Testis (tissue), 3 donors: ENCODE results near the gene GBF1. TPM values are rescaled to one million over a fixed set of nuclear protein-coding genes. Genes with fewer than 3 reads are reported as not detected.

Experiments
- DNase-seq: peaks from one replicate; pipeline ENCODE4 v3.0.0-alpha.2; 2019
- H3K27ac ChIP-seq, 2 donors: fragments of 200-600 bp; sonication (generic); one replicate each; pipeline ENCODE4 v1.5.1; 2019
- H3K27me3 ChIP-seq: fragments of 200-600 bp; sonication (generic); one replicate; pipeline ENCODE4 v1.5.1; 2019
- H3K36me3 ChIP-seq: fragments of 200-600 bp; sonication (generic); one replicate; pipeline ENCODE4 v1.5.1; 2017; ENCODE audit warnings: low read depth; ENCODE audit errors: missing control alignments
- H3K4me1 ChIP-seq: fragments of 200-600 bp; sonication (generic); one replicate; pipeline ENCODE4 v1.5.1; 2019
- H3K4me3 ChIP-seq, 2 donors: fragments of 200-600 bp; sonication (generic); one replicate each; pipeline ENCODE4 v1.5.1; 2017 to 2019
- H3K9me3 ChIP-seq: fragments of 200-600 bp; sonication (generic); one replicate; pipeline ENCODE4 v1.5.1; 2017
- POLR2A ChIP-seq: fragments of 450-650 bp; IDR thresholded peaks from one replicate; pipeline ENCODE4 v1.6.1; 2017; ENCODE audit warnings: antibody characterized with exemption, mild to moderate bottlenecking, moderate library complexity
- WGBS, 2 donors: methylation state at CpG; one replicate each; pipeline ENCODE4 v1.1.5; 2018; 5-methylcytosine and 5-hydroxymethylcytosine counted together
- intact Hi-C: fragments of 100-400 bp; cut with DNase I; formaldehyde crosslinking; loops from one replicate; pipeline ENCODE4 v1.15.1; 2023; ENCODE audit warnings: low total_unique reads
- polyA plus RNA-seq: library from polyadenylated mRNA; stranded (reverse); fragments of 350-450 nt; fragmentation: Illumina TruSeq; extraction: RNeasy Lipid Tissue Mini Kit (QIAGEN cat#74804); gene quantifications from one replicate; pipeline ENCODE4 v1.2.3, GENCODE V29; 2014; ENCODE audit warnings: low read depth, low replicate concordance; ENCODE audit not compliant: insufficient read depth
- total RNA-seq, 2 donors: library from RNA; depleted of rRNA; stranded (reverse); fragments of >200 nt; gene quantifications; one replicate each; pipeline ENCODE4 v1.2.3, GENCODE V29; 2016
- TF ChIP-seq, protein P1 (sequence below), 3 experiments: fragments of 450-650 bp in 2 of 3; fragments of 200-600 bp in 1 of 3; sonication (generic) in 1 of 3; IDR thresholded peaks; one replicate each; pipeline ENCODE4 v1.5.1; 2016 to 2019; ENCODE audit warnings: antibody characterized with exemption in 3 of 3, mild to moderate bottlenecking in 2 of 3, moderate library complexity in 1 of 3

Gene GBF1
- total and polyA plus RNA-seq, 3 donors from 2014 or later: 58.2 to 76.4 (median 72.1) TPM

GRCh38 chr10:102376901-102377300 is 131.6 kb downstream of the GBF1 start:
- 91 to 92% methylated on average over 12 of the region's 12 CpGs for WGBS, 2 donors
- no peak overlapping the region for H3K27ac ChIP-seq
- DNase-seq: no peak
- no peaks in the 10 kb centered on the region for H3K27me3 ChIP-seq
- no peaks in the 10 kb centered on the region for H3K36me3 ChIP-seq
- no peaks in the 10 kb centered on the region for H3K9me3 ChIP-seq
- H3K4me1 ChIP-seq: no peaks in the 10 kb centered on the region
- TF ChIP-seq, protein P1, sequence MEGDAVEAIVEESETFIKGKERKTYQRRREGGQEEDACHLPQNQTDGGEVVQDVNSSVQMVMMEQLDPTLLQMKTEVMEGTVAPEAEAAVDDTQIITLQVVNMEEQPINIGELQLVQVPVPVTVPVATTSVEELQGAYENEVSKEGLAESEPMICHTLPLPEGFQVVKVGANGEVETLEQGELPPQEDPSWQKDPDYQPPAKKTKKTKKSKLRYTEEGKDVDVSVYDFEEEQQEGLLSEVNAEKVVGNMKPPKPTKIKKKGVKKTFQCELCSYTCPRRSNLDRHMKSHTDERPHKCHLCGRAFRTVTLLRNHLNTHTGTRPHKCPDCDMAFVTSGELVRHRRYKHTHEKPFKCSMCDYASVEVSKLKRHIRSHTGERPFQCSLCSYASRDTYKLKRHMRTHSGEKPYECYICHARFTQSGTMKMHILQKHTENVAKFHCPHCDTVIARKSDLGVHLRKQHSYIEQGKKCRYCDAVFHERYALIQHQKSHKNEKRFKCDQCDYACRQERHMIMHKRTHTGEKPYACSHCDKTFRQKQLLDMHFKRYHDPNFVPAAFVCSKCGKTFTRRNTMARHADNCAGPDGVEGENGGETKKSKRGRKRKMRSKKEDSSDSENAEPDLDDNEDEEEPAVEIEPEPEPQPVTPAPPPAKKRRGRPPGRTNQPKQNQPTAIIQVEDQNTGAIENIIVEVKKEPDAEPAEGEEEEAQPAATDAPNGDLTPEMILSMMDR (IDR thresholded peaks at IDR 0.05): no peak
- TF ChIP-seq POLR2A: no peak
- no peak overlapping the region for H3K4me3 ChIP-seq
- intact Hi-C loops: no loop called here

DNA sequence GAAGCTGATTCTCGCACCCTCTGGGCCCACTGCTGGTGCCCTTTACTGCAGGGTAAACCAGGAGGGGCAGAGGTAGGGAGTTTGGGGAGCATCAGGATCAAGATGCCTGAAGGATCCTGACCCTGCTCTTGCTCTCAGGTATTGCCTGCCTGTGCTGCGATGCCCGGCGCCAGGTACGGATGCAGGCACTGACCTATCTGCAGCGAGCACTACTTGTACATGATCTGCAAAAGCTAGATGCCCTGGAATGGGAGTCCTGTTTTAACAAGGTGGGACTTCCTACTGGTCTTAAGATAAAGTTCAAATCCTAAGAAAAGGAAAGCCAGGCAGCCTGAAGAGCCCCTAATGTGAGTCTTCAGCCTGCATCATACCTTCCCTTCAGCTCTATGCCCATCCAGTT is 134.1 kb downstream of the GBF1 start:
- intact Hi-C loops: no loop called here
- no peaks in the 10 kb centered on the region for H3K9me3 ChIP-seq
- no peaks in the 10 kb centered on the region for H3K27me3 ChIP-seq
- no peak overlapping the region for H3K27ac ChIP-seq
- no peak for DNase-seq
- 96 to 100% methylated on average over 1 to 6 of the region's 6 CpGs for WGBS, 2 donors
- H3K36me3 ChIP-seq: no peaks in the 10 kb centered on the region
- no peaks in the 10 kb centered on the region for H3K4me1 ChIP-seq
- no peak overlapping the region for H3K4me3 ChIP-seq
- no peak for TF ChIP-seq POLR2A
- TF ChIP-seq, protein P1 (IDR thresholded peaks at IDR 0.05): no peak

DNA sequence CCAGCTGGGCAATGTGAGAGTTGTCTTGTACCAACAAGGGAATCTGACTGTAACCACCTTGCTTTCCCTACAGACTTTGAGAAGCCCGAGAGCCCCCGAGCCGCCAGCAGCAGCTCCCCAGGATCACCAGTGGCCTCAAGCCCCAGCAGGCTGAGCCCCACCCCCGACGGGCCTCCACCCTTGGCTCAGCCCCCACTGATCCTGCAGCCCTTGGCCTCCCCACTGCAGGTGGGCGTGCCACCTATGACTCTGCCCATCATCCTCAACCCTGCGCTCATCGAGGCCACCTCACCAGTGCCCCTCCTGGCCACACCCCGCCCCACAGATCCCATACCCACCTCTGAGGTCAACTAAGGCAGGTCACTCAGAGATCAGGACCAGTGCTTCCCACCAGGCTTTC is 136.7 kb downstream of the GBF1 start:
- H3K27ac ChIP-seq: no peak overlapping the region
- H3K4me3 ChIP-seq: no peak overlapping the region
- no peaks in the 10 kb centered on the region for H3K27me3 ChIP-seq
- no peaks in the 10 kb centered on the region for H3K4me1 ChIP-seq
- intact Hi-C loops: no loop called here
- no peak for DNase-seq
- no peaks in the 10 kb centered on the region for H3K9me3 ChIP-seq
- 93 to 94% methylated on average over 9 of the region's 9 CpGs for WGBS, 2 donors
- no peaks in the 10 kb centered on the region for H3K36me3 ChIP-seq
- TF ChIP-seq, protein P1 (IDR thresholded peaks at IDR 0.05): no peak
- no peak for TF ChIP-seq POLR2A

DNA sequence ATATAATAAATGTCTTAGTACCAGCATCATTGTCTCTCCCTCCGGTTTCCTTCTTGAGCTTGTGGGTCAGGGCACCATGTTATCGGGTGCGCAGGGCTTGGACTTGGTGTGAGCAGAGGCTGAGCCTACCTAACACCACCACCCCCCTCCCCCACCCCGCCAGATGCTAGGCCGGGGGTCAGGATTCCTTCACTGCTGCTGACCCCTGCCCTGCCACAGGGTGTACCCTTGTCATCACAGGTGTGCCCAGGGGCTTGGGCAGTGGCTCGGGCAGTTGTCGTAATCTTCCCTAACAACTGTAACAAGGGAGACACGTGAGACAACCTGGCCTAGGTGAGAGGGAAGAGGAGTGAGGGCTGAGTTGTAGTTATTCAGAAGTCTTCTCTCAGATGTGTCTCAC is 137.5 kb downstream of the GBF1 start:
- intact Hi-C loops: no loop called here
- Histone ChIP-seq H3K9me3 (no peaks in the 10 kb centered on the region), H3K4me1 (no peaks in the 10 kb centered on the region), H3K27me3 (no peaks in the 10 kb centered on the region), H3K4me3 (no peak overlapping the region), H3K27ac (no peak overlapping the region), H3K36me3 (no peaks in the 10 kb centered on the region)
- 89 to 91% methylated on average over 8 of the region's 8 CpGs for WGBS, 2 donors
- TF ChIP-seq, protein P1 (IDR thresholded peaks at IDR 0.05): no peak
- no peak for TF ChIP-seq POLR2A
- no peak for DNase-seq

DNA sequence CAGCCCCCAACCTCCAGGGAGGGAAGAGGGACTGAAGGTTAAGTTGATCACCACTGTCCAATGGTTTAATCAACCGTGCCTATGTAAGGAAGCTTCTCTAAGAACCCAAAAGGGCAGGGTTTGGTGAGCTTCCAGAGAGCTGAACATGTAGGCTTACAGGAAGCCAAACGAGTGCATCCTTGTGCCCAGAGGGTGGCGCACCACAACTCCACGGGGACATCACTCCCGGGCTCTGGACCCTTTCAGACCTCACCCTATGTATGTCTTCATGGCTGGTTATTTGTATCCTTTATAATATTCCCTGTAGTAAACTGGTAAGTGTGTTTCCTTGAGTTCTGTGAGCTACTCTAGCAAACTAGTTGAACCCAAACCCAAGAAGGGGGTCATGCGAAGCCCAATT is 138.7 kb downstream of the GBF1 start:
- DNase-seq: no peak
- Histone ChIP-seq H3K4me3 (no peak overlapping the region), H3K4me1 (no peaks in the 10 kb centered on the region), H3K27me3 (no peaks in the 10 kb centered on the region), H3K36me3 (no peaks in the 10 kb centered on the region), H3K9me3 (no peaks in the 10 kb centered on the region), H3K27ac (no peak overlapping the region)
- TF ChIP-seq, protein P1 (IDR thresholded peaks at IDR 0.05): no peak
- TF ChIP-seq POLR2A: no peak
- intact Hi-C loops: no loop called here
- 68 to 80% methylated on average over 6 of the region's 6 CpGs for WGBS, 2 donors
